HFF-Myc (cell line): Measurements from ENCODE around the gene CHD1L.

ENCODE experiments used
- DNase-seq: peaks from one replicate; pipeline ENCODE4 v3.0.0-alpha.2; 2011; ENCODE audit warnings: low read depth; ENCODE audit errors: extremely low read depth
- H3K4me3 ChIP-seq: replicated peaks from 2 replicates; pipeline ENCODE4 v1.5.1; 2011; ENCODE audit warnings: low read depth, mild to moderate bottlenecking, control low read depth, low read length
- TF ChIP-seq, protein P1 (sequence below): IDR thresholded peaks from 2 replicates; pipeline ENCODE4 v1.5.1; 2012; ENCODE audit warnings: mild to moderate bottlenecking, low read depth, low read length, control low read depth; ENCODE audit errors: missing control alignments

Gene CHD1L

GRCh38 chr1:147214842-147215539 is 27.5 kb upstream of the CHD1L start:
- no peak overlapping the region for H3K4me3 ChIP-seq
- no peak for DNase-seq
- TF ChIP-seq, protein P1, sequence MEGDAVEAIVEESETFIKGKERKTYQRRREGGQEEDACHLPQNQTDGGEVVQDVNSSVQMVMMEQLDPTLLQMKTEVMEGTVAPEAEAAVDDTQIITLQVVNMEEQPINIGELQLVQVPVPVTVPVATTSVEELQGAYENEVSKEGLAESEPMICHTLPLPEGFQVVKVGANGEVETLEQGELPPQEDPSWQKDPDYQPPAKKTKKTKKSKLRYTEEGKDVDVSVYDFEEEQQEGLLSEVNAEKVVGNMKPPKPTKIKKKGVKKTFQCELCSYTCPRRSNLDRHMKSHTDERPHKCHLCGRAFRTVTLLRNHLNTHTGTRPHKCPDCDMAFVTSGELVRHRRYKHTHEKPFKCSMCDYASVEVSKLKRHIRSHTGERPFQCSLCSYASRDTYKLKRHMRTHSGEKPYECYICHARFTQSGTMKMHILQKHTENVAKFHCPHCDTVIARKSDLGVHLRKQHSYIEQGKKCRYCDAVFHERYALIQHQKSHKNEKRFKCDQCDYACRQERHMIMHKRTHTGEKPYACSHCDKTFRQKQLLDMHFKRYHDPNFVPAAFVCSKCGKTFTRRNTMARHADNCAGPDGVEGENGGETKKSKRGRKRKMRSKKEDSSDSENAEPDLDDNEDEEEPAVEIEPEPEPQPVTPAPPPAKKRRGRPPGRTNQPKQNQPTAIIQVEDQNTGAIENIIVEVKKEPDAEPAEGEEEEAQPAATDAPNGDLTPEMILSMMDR, result no peak

DNA sequence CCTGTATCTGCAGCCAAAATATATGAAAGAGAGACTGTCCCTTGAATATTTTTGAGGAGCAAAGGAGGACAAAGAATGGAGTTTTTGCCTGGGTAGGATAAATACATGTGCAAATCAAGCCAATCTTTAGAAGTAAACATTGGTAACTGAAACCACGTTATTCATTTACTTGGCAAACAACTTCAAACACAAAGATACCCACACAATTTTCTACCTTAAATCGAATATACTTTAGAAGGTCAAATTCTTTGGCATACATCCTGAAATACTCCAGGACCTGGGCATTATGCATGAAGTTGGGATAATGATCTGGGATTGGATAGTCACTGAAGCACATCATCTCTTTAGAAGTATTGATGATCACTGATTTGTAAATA is 27.0 kb upstream of the CHD1L start:
- H3K4me3 ChIP-seq, result no peak overlapping the region
- no peak for DNase-seq
- TF ChIP-seq, protein P1, result no peak

DNA sequence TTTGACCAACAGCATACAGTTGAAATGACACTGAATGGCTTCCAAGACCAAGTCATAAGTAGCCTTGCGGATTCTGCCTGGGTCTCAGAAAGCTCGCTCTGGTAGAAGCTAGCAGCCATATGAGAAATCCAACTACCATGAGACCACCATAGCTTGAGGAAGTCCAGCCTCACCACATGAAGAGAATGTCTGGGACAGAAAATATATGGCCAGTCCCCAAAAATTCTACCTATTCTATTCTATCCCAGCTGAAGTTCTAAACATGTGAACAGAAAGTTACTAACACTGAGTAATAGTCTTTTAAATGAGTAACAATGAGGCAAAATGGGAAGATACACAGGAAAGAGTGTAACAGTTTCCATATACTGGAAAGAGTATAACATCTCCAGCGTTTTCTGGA is 26.4 kb upstream of the CHD1L start:
- TF ChIP-seq, protein P1, result no peak
- DNase-seq, result no peak
- no peak overlapping the region for H3K4me3 ChIP-seq

GRCh38 chr1:147217141-147217540 is 25.3 kb upstream of the CHD1L start:
- DNase-seq, result no peak
- no peak overlapping the region for H3K4me3 ChIP-seq
- TF ChIP-seq, protein P1, result no peak

DNA sequence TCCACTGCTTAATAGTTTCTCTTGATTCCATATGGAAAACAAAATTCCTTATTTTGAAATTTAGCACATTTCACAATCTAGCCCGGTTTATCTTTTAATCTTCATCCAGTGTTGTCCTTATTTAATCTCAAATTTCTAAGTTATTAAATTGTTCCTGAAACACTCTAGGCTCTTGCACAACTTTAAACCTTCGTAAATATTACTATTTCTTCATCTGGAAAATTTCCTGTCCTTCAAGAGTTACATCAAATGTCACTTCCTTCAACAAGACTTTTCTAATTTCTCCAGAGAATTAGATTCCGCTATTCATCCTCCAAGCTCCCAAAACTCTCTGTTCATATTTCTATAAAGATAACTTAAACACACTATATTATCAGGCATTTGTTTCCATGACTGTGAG is 23.9 kb upstream of the CHD1L start:
- TF ChIP-seq, protein P1, result no peak
- no peak for DNase-seq
- no peak overlapping the region for H3K4me3 ChIP-seq

DNA sequence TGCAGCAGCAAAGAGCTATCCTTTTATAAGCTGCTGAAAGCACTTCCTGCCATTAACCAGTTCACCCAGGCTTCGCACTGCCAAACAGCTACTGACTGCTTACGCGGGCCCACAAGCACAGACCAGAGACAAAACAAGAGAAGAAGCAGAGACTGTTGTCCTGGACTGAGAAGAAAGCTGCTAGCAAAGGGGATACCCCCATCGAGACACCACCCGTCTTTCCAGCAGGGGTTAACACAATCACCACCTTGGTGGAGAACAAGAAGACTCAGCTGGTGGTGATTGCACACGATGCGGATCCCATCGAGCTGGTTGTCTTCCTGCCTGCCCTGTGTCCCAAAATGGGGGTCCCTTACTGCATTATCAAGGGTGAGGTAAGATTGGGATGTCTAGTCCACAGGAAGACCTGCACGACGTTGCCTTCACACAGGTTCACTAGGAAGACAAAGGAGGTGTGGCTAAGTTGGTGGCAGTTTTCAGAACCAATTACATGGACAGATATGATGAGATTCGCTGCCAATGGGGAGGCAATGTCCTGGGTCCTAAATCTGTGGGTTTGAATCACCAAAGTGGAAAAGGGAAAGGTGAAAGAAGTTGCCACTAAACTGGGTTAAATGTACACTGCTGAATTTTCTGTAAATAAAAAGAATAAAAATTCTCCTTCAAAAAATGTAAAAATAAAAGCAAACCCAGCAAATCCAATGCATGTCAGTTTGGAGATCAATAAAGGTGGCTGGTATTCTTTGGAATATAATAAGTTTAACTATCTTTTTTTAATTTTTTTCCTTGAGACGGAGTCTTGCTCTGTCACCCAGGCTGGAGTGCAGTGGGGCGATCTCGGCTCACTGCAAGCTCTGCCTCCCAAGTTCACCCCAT is 18.5 kb upstream of the CHD1L start:
- TF ChIP-seq, protein P1, result no peak
- H3K4me3 ChIP-seq, result no peak overlapping the region
- no peak for DNase-seq
